Measurements from ENCODE around the gene KCNC4. TPM values are rescaled to one million over a fixed set of nuclear protein-coding genes. Genes with fewer than 3 reads are reported as not detected.

KCNC4 gene
- polyA plus RNA-seq, 3 donors, result 0.03 to 0.56 (median 0.12) TPM

GRCh38 chr1:110233861-110234260 lies 23.7 kb downstream of the KCNC4 start:
- peaks cover 28% of the 10 kb centered on the region for H3K4me1 Mint-ChIP-seq
- H3K79me2 ChIP-seq (ENCODE audit: insufficient read depth, low read length), result no peaks in the 10 kb centered on the region
- H3K36me3 ChIP-seq (replicated peaks in 1 of 2; ENCODE audit: control insufficient read depth in 1 of 2, insufficient read depth in 2 of 2, low read length in 2 of 2), result no peaks in the 10 kb centered on the region
- H3K9me3 Mint-ChIP-seq, result no peaks in the 10 kb centered on the region
- no peak overlapping the region for H3K27ac ChIP-seq (ENCODE audit: low read depth in 1 of 2, low read length in 2 of 2)
- H3K27me3 ChIP-seq (ENCODE audit: control insufficient read depth in 2 of 2, insufficient read depth in 2 of 2, low read length in 2 of 2), result no peaks in the 10 kb centered on the region
- H3K36me3 Mint-ChIP-seq, result no peaks in the 10 kb centered on the region
- H3K27ac Mint-ChIP-seq, result peak overlapping the region in 3 of 7 donors; percentile 28 to 47 (median 36)
- 87% methylated on average over 2 of the region's 2 CpGs for WGBS (ENCODE audit: insufficient coverage)
- no peaks in the 10 kb centered on the region for H3K9me3 ChIP-seq (replicated peaks in 1 of 2; ENCODE audit: control insufficient read depth in 1 of 2, insufficient read depth in 1 of 2, low read length in 2 of 2)
- H3K27me3 Mint-ChIP-seq (ENCODE audit: low read depth in 3 of 3), result peaks cover 1 to 5% (median 3%) of the 10 kb centered on the region in 3 donors
- no peak overlapping the region for H3K4me3 ChIP-seq (replicated peaks in 1 of 3; ENCODE audit: low read depth in 2 of 3, low read length in 3 of 3)
- no peaks in the 10 kb centered on the region for H4K20me1 ChIP-seq (ENCODE audit: insufficient read depth, low read length)
- no peak overlapping the region for H3K4me3 Mint-ChIP-seq
- H3K4me1 ChIP-seq (ENCODE audit: control insufficient read depth in 1 of 2, insufficient read depth in 2 of 2, low read length in 2 of 2), result peaks cover 15 to 17% of the 10 kb centered on the region in 2 donors
- H3K4me2 ChIP-seq (replicated peaks; ENCODE audit: extremely low read depth, low read length, poor library complexity, severe bottlenecking), result no peak overlapping the region
- TF ChIP-seq CTCF (IDR thresholded peaks at IDR 0.05), result no peak
- intact Hi-C loops (cut with micrococcal nuclease), result no loop called here
- DNase-seq, result no peak
- no peak overlapping the region for H2AFZ ChIP-seq (ENCODE audit: insufficient read depth, low read depth, low read length, poor library complexity, severe bottlenecking)
- H3K9ac ChIP-seq (ENCODE audit: insufficient read depth, low read length, poor library complexity, severe bottlenecking), result no peak overlapping the region

GRCh38 chr1:110234691-110235090 lies 24.6 kb downstream of the KCNC4 start:
- Histone ChIP-seq H3K79me2 (ENCODE audit: insufficient read depth, low read length) (no peaks in the 10 kb centered on the region), H3K4me2 (replicated peaks; ENCODE audit: extremely low read depth, low read length, poor library complexity, severe bottlenecking) (no peak overlapping the region), H3K4me3 (replicated peaks in 1 of 3; ENCODE audit: low read depth in 2 of 3, low read length in 3 of 3) (no peak overlapping the region), H3K9ac (ENCODE audit: insufficient read depth, low read length, poor library complexity, severe bottlenecking) (no peak overlapping the region), H3K9me3 (replicated peaks in 1 of 2; ENCODE audit: control insufficient read depth in 1 of 2, insufficient read depth in 1 of 2, low read length in 2 of 2) (no peaks in the 10 kb centered on the region), H2AFZ (ENCODE audit: insufficient read depth, low read depth, low read length, poor library complexity, severe bottlenecking) (no peak overlapping the region), H4K20me1 (ENCODE audit: insufficient read depth, low read length) (no peaks in the 10 kb centered on the region), H3K27me3 (ENCODE audit: control insufficient read depth in 2 of 2, insufficient read depth in 2 of 2, low read length in 2 of 2) (no peaks in the 10 kb centered on the region), H3K27ac (ENCODE audit: low read depth in 1 of 2, low read length in 2 of 2) (no peak overlapping the region), H3K36me3 (replicated peaks in 1 of 2; ENCODE audit: control insufficient read depth in 1 of 2, insufficient read depth in 2 of 2, low read length in 2 of 2) (no peaks in the 10 kb centered on the region), H3K4me1 (ENCODE audit: control insufficient read depth in 1 of 2, insufficient read depth in 2 of 2, low read length in 2 of 2) (peaks cover 13 to 18% of the 10 kb centered on the region in 2 donors)
- Mint-ChIP-seq H3K9me3 (no peaks in the 10 kb centered on the region), H3K4me1 (peaks cover 27% of the 10 kb centered on the region), H3K36me3 (no peaks in the 10 kb centered on the region), H3K27me3 (ENCODE audit: low read depth in 3 of 3) (peaks cover 1 to 5% (median 3%) of the 10 kb centered on the region in 3 donors), H3K4me3 (no peak overlapping the region), H3K27ac (peak overlapping the region in 3 of 7 donors; percentile 62 to 86 (median 74))
- 96% methylated on average over 3 of the region's 5 CpGs for WGBS (ENCODE audit: insufficient coverage)
- intact Hi-C loops (cut with micrococcal nuclease), result no loop called here
- TF ChIP-seq CTCF (IDR thresholded peaks at IDR 0.05), result no peak
- no peak for DNase-seq
